Measurements from ENCODE around the gene TPSD1. TPM values are rescaled to one million over a fixed set of nuclear protein-coding genes. Genes with fewer than 3 reads are reported as not detected.
"Not testable (repeated sequence)": the region's sequence is repeated elsewhere in the genome, so short reads cannot be mapped to it uniquely, and the experiment has no call there.

Gene TPSD1
- total RNA-seq, 1 donor = 0.54 TPM

DNA sequence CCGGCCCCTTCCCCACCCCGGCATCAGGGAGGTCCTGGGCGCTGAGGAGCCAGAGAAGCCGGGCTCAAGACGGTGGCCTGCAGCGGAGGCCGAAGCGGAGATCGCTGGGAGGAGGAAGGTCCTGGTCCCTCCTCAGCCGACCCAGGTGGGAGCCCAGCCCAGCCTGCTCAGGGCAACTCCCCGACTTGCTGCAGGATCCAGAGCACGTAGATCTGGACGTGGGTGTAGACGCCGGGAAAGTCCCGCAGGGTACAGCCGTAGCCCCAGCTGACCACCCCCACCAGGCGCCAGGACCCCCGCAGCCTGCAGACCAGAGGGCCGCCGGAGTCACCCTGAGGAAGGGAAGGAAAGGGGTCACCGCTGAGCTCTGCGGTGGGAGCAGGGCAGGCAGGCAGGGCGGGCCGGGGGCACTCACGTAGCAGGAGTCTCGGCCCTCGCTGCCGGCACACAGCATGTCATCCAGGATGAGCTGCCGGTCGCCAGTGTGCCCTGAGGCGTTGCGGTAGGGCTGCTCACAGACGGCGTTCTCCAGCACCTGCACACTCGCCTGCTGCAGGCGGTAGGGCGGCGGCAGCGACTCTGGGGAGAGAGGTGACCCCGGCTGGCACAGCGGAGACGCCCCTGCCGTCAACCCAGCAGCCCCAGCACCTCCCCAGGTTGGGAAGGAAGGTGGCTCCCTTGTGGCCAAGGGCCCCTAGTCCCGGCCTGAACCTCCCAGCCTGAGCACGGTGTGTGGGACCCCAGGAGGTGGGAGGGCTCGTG, 5.4 kb downstream of the TPSD1 start:
- no peak for DNase-seq (ENCODE audit: low read depth in 2 of 3, low spot score in 2 of 3)

DNA sequence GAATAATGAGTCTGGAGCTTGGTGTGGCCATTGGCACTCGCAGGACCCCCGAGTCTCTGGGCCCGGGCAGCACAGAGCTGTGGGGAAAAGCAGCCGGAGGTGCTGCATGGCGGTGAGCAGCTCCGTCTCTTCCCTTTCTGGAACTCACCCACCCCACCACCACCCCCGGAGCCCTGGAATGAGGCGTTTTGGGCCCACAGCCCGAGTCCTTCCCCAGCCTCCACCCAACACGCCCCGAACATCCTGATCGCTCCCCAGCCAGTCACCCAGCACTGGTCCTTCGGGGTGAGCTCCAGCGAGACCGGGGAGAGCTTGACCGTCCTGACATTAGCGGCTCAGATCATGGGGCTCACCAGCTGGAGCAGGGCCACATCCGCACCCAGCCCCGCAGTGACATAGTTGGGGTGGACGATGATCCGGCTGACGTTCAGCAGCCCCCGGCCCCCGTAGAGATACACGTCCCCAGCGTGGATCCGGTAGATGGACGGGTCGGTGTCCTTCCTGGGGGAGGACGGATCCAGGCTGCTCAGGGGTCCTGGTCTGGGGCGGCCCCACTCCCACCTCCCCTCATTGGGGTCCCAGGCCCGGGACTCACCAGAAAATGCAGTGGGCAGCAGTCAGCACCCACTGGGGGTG, 6.5 kb downstream of the TPSD1 start:
- DNase-seq (ENCODE audit: low read depth in 2 of 3, low spot score in 2 of 3) = no peak

DNA sequence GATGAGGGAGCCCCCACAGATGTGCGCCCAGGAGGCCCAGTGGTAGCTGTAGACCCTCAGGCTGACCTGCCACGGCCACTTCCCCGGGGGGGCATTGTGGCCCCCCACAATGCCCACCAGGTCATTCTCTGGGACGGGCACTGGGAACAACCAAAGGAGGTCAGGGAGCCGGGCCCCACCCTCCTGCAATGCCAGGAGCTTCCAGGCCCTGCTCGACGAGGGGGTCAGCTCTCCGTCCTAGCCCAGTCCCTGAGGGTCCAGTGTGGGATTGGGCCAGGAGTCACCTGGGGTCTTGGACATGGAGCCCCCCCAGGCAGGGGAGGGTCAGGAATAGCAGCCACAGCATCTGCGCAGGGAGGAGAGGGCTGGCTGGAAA, 7.0 kb downstream of the TPSD1 start:
- DNase-seq (ENCODE audit: low read depth in 2 of 3, low spot score in 2 of 3) = no peak

DNA sequence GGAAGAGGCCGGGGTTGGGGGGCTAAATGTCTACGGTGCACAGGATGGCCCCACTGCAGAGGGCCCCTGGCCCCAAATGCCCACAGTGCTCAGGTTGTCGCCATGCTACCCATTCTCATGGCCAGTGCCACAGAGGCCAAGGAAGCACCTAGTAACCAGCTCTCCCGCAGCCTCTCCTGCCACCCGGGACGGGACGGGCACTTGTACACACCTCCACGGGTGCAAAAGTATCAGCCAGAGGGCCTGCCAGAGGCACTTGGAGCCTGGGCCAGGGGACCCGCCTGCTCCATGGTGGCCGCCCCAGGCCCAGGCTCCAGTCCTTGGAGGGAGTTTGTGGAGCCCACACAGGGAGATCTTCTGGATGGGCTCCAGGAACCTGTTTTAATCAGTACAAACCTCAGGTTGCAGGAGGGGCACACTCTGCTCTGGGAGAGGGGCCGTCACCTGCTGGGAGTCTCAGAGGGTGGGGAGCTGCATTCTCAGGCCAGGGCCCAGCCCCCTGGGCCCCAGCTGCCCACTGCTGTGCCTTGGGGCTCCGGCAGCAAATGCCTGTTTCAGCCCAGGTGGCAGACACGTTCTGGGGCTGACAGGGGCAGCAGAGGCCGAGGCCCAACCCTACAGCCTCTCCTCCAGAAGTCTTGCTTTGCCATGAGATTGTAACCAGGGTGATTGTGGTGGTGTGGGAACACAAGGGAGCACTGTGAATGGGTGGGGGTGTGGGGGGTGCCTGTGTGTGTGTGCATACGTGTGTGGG, 7.9 kb downstream of the TPSD1 start:
- no peak for DNase-seq (ENCODE audit: low read depth in 2 of 3, low spot score in 2 of 3)

GRCh38 chr16:1264345-1265089, 8.6 kb downstream of the TPSD1 start:
- DNase-seq (ENCODE audit: low read depth in 2 of 3, low spot score in 2 of 3) = no peak

DNA sequence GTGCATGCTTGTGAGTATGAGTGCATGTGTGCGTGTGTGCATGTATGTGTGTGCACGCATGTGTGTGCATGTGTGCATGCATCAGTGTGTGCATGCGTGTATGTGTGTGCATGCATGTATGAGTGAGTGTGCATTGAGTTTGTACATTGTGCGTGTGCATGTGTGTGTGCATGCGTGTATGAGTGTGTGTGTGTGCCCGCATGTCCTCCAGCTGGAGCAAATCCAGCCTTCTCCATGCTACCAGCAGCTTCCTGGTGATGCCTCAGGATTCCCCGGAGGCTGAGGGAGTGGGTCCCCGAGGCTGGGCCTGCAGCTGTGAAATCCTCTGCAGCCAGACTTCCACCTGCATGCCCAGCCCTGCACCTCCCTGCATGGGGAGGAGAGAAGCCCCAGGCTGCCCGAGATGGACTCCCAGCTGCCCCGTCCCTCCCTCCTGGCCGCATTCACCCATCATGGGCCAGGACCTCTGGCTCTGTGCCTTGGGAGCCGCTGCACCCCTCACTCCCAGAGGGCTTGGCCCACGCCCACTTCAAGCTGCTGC, 9.3 kb downstream of the TPSD1 start:
- no peak for DNase-seq (ENCODE audit: low read depth in 2 of 3, low spot score in 2 of 3)

DNA sequence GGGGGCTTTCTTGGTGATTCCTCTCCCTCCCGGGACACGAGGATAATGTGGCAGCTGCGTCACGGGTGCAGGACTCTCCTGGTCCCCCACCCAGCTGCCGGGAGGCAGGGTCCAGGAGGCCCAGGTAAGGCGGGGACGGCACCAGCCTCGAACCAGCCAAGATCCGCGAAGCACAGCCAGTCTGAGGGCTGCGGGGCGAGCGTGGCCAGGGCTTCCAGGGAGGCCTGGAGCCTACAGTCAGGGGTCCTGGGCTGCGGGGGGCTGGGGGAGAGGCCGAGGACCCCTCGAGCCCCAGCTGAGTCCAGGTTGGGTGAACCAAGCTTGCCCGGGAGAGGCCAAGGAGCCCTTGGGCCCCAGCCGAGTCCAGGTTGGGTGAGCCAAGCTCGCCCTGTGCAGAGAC, 10.0 kb downstream of the TPSD1 start:
- no peak for DNase-seq (ENCODE audit: low read depth in 2 of 3, low spot score in 2 of 3)

DNA sequence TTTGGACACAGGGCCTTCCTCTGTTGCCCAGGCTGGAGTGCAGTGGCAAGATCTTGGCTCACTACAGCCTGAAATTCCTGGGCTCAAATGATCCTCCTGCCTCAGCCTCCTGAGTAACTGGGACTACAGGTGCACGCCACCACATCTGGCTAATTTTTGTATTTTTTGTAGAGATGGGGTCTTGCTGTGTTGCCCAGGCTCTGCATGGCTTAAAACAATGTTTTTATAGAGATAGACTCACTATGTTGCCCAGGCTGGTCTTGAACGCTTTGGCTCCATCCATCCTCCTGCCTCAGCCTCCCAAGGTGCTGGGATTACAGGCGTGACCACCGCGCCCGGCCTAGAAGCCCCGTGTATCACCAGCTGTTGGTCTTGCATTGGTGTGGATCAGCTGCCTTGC, 13.5 kb downstream of the TPSD1 start:
- DNase-seq (ENCODE audit: low read depth in 2 of 3, low spot score in 2 of 3) = not testable (repeated sequence)

DNA sequence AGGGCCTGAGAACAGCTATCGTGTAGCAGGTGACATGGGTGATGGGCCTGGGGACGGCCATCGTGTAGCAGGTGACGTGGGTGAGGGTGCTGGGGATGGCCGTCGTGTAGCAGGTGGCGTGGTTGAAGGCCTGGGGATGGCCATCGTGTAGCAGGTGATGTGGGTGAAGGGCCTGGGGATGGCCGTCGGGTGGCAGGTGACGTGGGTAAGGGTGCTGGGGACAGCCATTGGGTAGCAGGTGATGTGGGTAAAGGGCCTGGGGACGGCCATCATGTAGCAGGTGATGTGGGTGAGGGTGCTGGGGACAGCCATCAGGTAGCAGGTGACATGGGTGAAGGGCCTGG, 15.5 kb downstream of the TPSD1 start:
- DNase-seq (ENCODE audit: low read depth in 2 of 3, low spot score in 2 of 3) = no peak

- DNase-seq (ENCODE audit: low read depth in 2 of 3, low spot score in 2 of 3) = peak in 1 of 3 donors; percentile 22
Observed at GRCh38 chr16:1271724-1272413, 16.0 kb downstream of the TPSD1 start.

DNA sequence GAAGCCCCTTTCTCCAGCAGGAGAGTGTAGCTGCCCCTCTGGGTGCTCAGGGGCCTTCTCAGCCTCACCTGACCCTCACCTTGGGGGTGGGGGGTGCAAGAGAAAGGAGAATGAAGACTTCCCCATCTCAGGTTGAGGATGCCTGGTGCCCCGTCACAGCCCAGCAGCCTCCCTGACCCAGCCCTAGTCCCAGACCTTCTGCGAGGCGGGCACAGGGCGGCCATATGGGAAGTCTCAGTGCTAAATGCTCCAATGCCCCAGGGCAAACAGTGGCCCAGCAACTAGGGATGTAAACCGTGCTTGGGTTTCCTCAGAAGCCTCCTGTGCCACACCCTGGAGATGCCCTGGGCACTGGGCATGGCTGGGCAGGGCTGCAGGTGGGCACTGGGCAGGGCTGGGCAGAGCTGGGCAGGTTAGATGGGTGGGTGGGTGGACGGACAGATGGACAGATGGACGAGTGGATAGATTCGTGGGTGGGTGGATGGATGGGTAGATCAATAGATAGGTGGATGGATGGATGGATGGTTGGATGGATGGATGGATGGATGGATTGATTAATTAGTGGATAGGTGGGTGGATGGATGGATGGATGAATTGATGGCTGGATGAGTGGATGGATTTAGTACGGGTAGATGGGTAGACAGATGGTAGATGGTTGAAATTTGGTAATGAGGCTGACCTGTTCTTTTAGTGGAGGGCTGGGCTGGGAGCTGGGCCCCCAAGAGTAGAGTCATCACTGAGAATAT, 16.8 kb downstream of the TPSD1 start:
- DNase-seq (ENCODE audit: low read depth in 2 of 3, low spot score in 2 of 3) = no peak

GRCh38 chr16:1273816-1274215, 17.9 kb downstream of the TPSD1 start:
- no peak for DNase-seq (ENCODE audit: low read depth in 2 of 3, low spot score in 2 of 3)

DNA sequence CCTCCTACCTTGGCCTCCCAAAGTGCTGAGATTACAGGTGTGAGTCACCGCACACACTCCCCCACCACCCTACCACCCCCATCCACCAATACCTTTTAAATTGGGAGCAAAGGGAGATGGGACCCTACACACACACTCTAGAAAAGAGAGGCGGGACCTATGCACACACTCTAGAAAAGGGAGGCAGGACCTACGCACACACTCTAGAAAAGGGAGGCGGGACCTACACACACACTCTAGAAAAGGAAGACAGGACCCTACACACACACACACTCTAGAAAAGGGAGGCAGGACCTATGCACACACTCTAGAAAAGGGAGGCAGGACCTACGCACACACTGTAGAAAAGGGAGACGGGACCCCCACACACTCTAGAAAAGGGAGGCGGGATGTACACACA, 18.9 kb downstream of the TPSD1 start:
- no peak for DNase-seq (ENCODE audit: low read depth in 2 of 3, low spot score in 2 of 3)

GRCh38 chr16:1275791-1276579, 20.1 kb downstream of the TPSD1 start:
- no peak for DNase-seq (ENCODE audit: low read depth in 2 of 3, low spot score in 2 of 3)

DNA sequence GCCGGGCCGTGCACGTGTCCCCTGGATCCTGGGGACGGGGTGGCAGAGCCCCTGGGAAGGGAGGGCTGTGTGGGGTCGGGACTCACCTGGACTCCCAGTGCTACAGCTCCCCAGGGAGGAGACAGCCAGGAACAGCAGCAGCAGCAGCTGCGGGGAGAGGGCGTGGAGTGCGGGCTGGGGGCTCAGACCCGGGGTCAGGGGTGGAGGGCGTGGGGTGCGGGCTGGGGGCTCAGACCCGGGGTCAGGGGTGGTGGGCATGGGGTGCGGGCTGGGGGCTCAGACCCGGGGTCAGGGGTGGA, 20.7 kb downstream of the TPSD1 start:
- DNase-seq (ENCODE audit: low read depth in 2 of 3, low spot score in 2 of 3) = no peak

DNA sequence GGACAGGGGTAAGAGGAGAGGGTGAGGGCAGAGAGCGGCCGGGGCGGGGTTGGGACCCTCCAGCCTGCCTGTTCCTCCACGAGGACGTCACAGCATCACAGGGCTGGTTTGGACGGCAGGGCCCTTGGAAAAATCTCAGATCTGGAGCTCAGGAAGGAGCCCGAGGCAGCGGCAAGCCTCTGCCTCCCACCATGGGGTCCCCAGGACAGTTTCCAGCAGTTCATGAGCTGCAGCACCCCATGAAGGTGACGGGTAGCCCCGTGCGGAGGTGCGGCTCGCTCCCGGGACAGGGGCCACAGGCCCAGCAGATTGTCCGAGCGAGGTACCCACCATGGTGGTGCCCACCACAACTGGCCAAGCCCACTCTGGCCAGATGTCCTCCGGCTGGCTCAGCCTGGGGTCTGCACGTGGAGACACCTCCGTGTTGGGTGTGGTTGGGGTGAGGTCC, 21.3 kb downstream of the TPSD1 start:
- no peak for DNase-seq (ENCODE audit: low read depth in 2 of 3, low spot score in 2 of 3)

- DNase-seq (ENCODE audit: low read depth in 2 of 3, low spot score in 2 of 3) = no peak
Observed at GRCh38 chr16:1277617-1278282, 21.9 kb downstream of the TPSD1 start.

GRCh38 chr16:1278477-1278876, 22.6 kb downstream of the TPSD1 start:
- no peak for DNase-seq (ENCODE audit: low read depth in 2 of 3, low spot score in 2 of 3)
